ENCODE results near the gene NDUFS4.
"Not testable (repeated sequence)": the region's sequence is repeated elsewhere in the genome, so short reads cannot be mapped to it uniquely, and the experiment has no call there.

Gene NDUFS4

DNA sequence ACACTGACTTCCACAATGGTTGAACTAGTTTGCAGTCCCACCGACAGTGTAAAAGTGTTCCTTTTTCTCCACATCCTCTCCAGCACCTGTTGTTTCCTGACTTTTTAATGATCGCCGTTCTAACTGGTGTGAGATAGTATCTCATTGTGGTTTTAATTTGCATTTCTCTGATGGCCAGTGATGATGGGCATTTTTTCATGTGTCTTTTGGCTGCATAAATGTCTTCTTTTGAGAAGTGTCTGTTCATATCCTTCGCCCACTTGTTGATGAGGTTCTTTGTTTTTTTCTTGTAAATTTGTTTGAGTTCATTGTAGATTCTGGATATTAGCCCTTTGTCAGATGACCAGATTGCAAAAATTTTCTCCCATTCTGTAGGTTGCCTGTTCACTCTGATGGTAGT, 100.1 kb downstream of the NDUFS4 start:
- H3K9me3 Mint-ChIP-seq: peaks cover 12% of the 10 kb centered on the region
- peaks cover 32% of the 10 kb centered on the region for H3K36me3 Mint-ChIP-seq
- DNase-seq, H3K4me3 Mint-ChIP-seq, H3K27me3 Mint-ChIP-seq, H3K27ac Mint-ChIP-seq, CTCF ChIA-PET, H3K4me1 Mint-ChIP-seq: not testable (repeated sequence)

GRCh38 chr5:53665313-53665712, 104.9 kb downstream of the NDUFS4 start:
- H3K27me3 Mint-ChIP-seq, DNase-seq, H3K4me3 Mint-ChIP-seq, CTCF ChIA-PET, H3K4me1 Mint-ChIP-seq, H3K27ac Mint-ChIP-seq: not testable (repeated sequence)
- peaks cover 12% of the 10 kb centered on the region for H3K9me3 Mint-ChIP-seq
- peaks cover 31% of the 10 kb centered on the region for H3K36me3 Mint-ChIP-seq

- Mint-ChIP-seq H3K4me3 (no peak overlapping the region), H3K27ac (no peak overlapping the region), H3K36me3 (peaks cover 30% of the 10 kb centered on the region), H3K9me3 (peaks cover 8% of the 10 kb centered on the region), H3K27me3 (no peaks in the 10 kb centered on the region), H3K4me1 (no peaks in the 10 kb centered on the region)
- CTCF ChIA-PET: no interaction called here
- DNase-seq: no peak
These were observed 107.2 kb downstream of the NDUFS4 start for GRCh38 chr5:53667621-53668020.

GRCh38 chr5:53671447-53671846, 111.0 kb downstream of the NDUFS4 start:
- H3K4me3 Mint-ChIP-seq: no peak overlapping the region
- H3K4me1 Mint-ChIP-seq: no peaks in the 10 kb centered on the region
- H3K9me3 Mint-ChIP-seq: no peaks in the 10 kb centered on the region
- peaks cover 11% of the 10 kb centered on the region for H3K36me3 Mint-ChIP-seq
- CTCF ChIA-PET: no interaction called here
- H3K27ac Mint-ChIP-seq: no peak overlapping the region
- DNase-seq: no peak
- H3K27me3 Mint-ChIP-seq: no peaks in the 10 kb centered on the region

GRCh38 chr5:53674121-53674520, 113.7 kb downstream of the NDUFS4 start:
- H3K4me1 Mint-ChIP-seq: no peaks in the 10 kb centered on the region
- peaks cover 12% of the 10 kb centered on the region for H3K36me3 Mint-ChIP-seq
- no peaks in the 10 kb centered on the region for H3K9me3 Mint-ChIP-seq
- H3K27ac Mint-ChIP-seq: no peak overlapping the region
- no peak for DNase-seq
- CTCF ChIA-PET: no interaction called here
- no peaks in the 10 kb centered on the region for H3K27me3 Mint-ChIP-seq
- no peak overlapping the region for H3K4me3 Mint-ChIP-seq

DNA sequence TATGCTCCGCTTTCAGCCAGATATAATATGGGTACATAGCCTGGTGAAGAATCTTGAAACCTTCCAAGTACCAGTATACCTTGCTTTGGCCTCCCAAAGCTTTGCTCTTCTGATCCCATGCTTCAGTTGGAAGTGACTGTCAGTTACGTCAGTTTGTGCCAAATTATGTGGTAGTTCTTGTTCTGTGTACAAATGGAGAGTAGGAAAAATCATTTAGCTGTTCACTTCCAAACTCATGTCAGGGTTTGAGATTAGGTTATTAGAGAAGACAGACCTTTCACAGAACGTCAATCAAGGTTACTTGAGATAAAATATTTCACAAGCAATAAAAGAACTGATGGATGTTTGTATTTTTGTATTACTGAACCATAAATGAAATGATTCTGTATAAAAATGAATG, 117.2 kb downstream of the NDUFS4 start:
- no peak for DNase-seq
- Mint-ChIP-seq H3K4me1 (no peaks in the 10 kb centered on the region), H3K4me3 (no peak overlapping the region), H3K27me3 (no peaks in the 10 kb centered on the region), H3K9me3 (peaks cover 3% of the 10 kb centered on the region), H3K36me3 (peaks cover 14% of the 10 kb centered on the region), H3K27ac (no peak overlapping the region)
- CTCF ChIA-PET: no interaction called here

GRCh38 chr5:53678981-53679660, 118.7 kb downstream of the NDUFS4 start:
- H3K27ac Mint-ChIP-seq: no peak overlapping the region
- no peaks in the 10 kb centered on the region for H3K27me3 Mint-ChIP-seq
- peaks cover 3% of the 10 kb centered on the region for H3K9me3 Mint-ChIP-seq
- CTCF ChIA-PET: no interaction called here
- DNase-seq: no peak
- no peak overlapping the region for H3K4me3 Mint-ChIP-seq
- peaks cover 16% of the 10 kb centered on the region for H3K36me3 Mint-ChIP-seq
- H3K4me1 Mint-ChIP-seq: no peaks in the 10 kb centered on the region

- CTCF ChIA-PET: no interaction called here
- H3K4me3 Mint-ChIP-seq: no peak overlapping the region
- no peaks in the 10 kb centered on the region for H3K27me3 Mint-ChIP-seq
- peaks cover 19% of the 10 kb centered on the region for H3K36me3 Mint-ChIP-seq
- peaks cover 7% of the 10 kb centered on the region for H3K9me3 Mint-ChIP-seq
- DNase-seq: no peak
- H3K4me1 Mint-ChIP-seq: no peaks in the 10 kb centered on the region
- no peak overlapping the region for H3K27ac Mint-ChIP-seq
These were observed 120.6 kb downstream of the NDUFS4 start for GRCh38 chr5:53681079-53681478.

GRCh38 chr5:53691014-53691413, 130.6 kb downstream of the NDUFS4 start:
- Mint-ChIP-seq H3K27ac (no peak overlapping the region), H3K4me1 (no peaks in the 10 kb centered on the region), H3K27me3 (no peaks in the 10 kb centered on the region), H3K4me3 (no peak overlapping the region), H3K36me3 (peaks cover 6% of the 10 kb centered on the region), H3K9me3 (peaks cover 28% of the 10 kb centered on the region)
- DNase-seq: no peak
- CTCF ChIA-PET: no interaction called here

GRCh38 chr5:53694520-53695022, 134.1 kb downstream of the NDUFS4 start:
- H3K27ac Mint-ChIP-seq: no peak overlapping the region
- DNase-seq: no peak
- H3K4me3 Mint-ChIP-seq: no peak overlapping the region
- peaks cover 19% of the 10 kb centered on the region for H3K9me3 Mint-ChIP-seq
- no peaks in the 10 kb centered on the region for H3K36me3 Mint-ChIP-seq
- H3K4me1 Mint-ChIP-seq: no peaks in the 10 kb centered on the region
- CTCF ChIA-PET: no interaction called here
- H3K27me3 Mint-ChIP-seq: no peaks in the 10 kb centered on the region

- H3K4me3 Mint-ChIP-seq, H3K4me1 Mint-ChIP-seq, CTCF ChIA-PET, H3K27ac Mint-ChIP-seq, H3K27me3 Mint-ChIP-seq, H3K36me3 Mint-ChIP-seq, DNase-seq: not testable (repeated sequence)
- H3K9me3 Mint-ChIP-seq: peaks cover 20% of the 10 kb centered on the region
These were observed 150.0 kb downstream of the NDUFS4 start for GRCh38 chr5:53710405-53710804.

DNA sequence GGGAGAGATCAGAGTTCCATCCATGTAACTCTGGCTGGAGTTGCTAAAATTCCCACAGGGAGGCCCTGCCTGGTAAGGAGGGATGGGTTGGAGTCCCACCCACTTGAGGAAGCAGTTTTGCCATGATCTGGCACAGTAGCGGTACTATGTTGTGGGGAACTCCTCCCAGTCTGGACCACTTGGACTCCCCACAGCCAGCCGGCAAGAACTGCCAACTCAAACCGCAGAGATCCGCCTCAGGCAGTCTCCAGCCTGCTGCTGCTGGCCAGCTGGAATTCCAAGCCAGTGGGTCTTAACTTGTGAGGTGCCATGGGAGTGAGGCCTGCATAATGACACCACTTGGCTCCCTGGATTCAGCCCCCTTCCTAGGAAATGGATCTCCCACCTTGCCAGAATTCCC, 151.9 kb downstream of the NDUFS4 start:
- no peaks in the 10 kb centered on the region for H3K4me1 Mint-ChIP-seq
- CTCF ChIA-PET: no interaction called here
- no peaks in the 10 kb centered on the region for H3K36me3 Mint-ChIP-seq
- no peaks in the 10 kb centered on the region for H3K27me3 Mint-ChIP-seq
- peaks cover 20% of the 10 kb centered on the region for H3K9me3 Mint-ChIP-seq
- no peak overlapping the region for H3K27ac Mint-ChIP-seq
- H3K4me3 Mint-ChIP-seq: no peak overlapping the region
- no peak for DNase-seq

GRCh38 chr5:53713978-53714666, 153.7 kb downstream of the NDUFS4 start:
- Mint-ChIP-seq H3K27ac (no peak overlapping the region), H3K4me3 (no peak overlapping the region), H3K36me3 (no peaks in the 10 kb centered on the region), H3K4me1 (no peaks in the 10 kb centered on the region), H3K9me3 (peaks cover 17% of the 10 kb centered on the region), H3K27me3 (no peaks in the 10 kb centered on the region)
- no peak for DNase-seq
- CTCF ChIA-PET: interaction anchor here (0.7 kb wide), 1 partner anchor 14 kb away, joined by 3 read pairs; no protein-coding TSS in a partner anchor

- DNase-seq: no peak
- Mint-ChIP-seq H3K27ac (no peak overlapping the region), H3K9me3 (peaks cover 15% of the 10 kb centered on the region), H3K4me1 (no peaks in the 10 kb centered on the region), H3K4me3 (no peak overlapping the region), H3K27me3 (no peaks in the 10 kb centered on the region), H3K36me3 (no peaks in the 10 kb centered on the region)
- CTCF ChIA-PET: no interaction called here
These were observed 154.2 kb downstream of the NDUFS4 start for GRCh38 chr5:53714667-53715010.

DNA sequence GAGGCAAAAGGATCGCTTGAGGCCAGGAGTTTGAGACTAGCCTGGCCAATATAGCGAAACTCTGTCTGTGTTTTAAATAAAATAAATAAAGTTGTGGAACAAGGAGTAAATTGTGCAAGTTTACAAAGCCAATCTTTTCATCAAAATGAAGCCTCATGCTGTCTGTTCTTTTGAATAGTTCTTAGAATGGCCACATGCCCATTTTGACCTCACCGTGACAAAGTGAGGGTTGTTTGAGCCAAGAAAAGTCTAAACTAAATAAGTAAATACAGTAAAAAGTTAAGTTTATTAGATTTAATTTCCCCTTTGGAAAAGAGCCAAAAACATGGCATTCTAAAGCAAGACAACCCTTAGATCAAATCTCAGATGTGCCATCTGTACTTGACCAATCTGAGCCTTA, 165.7 kb downstream of the NDUFS4 start:
- Mint-ChIP-seq H3K4me3 (no peak overlapping the region), H3K36me3 (no peaks in the 10 kb centered on the region), H3K27ac (no peak overlapping the region), H3K4me1 (peaks cover 5% of the 10 kb centered on the region), H3K9me3 (peaks cover 6% of the 10 kb centered on the region), H3K27me3 (no peaks in the 10 kb centered on the region)
- no peak for DNase-seq
- CTCF ChIA-PET: no interaction called here
